Adrenal gland (tissue), 12 donors: ENCODE data around the gene CCNI. TPM values are rescaled to one million over a fixed set of nuclear protein-coding genes. Genes with fewer than 3 reads are reported as not detected.

Experiments
- DNase-seq, 7 donors: peaks; one replicate each; pipeline ENCODE4 v3.0.0-alpha.2; 2019 to 2020
- H3K27ac ChIP-seq, 5 donors: fragments of 200-600 bp; sonication (generic) in 4 of 5; 1 replicate in 3 of 5; 2 replicates in 2 of 5; pipeline versions ENCODE4 v1.5.1 to v1.8.0; 2016 to 2020; ENCODE audit warnings: mild to moderate bottlenecking in 1 of 5
- H3K27me3 ChIP-seq: fragments of 200-600 bp; 2 replicates; pipeline ENCODE4 v1.8.0; 2021
- H3K36me3 ChIP-seq, 2 donors: fragments of 200-600 bp; replicated peaks in 1 of 2; 1 replicate in 1 of 2; 2 replicates in 1 of 2; pipeline versions ENCODE4 v1.5.1 to v1.8.0; 2018 to 2022
- H3K4me1 ChIP-seq, 2 donors: fragments of 200-600 bp; replicated peaks in 1 of 2; 1 replicate in 1 of 2; 2 replicates in 1 of 2; pipeline versions ENCODE4 v1.5.1 to v1.8.0; 2018 to 2021
- H3K4me3 ChIP-seq, 4 donors: fragments of 200-600 bp; sonication (generic) in 3 of 4; one replicate each; pipeline ENCODE4 v1.5.1; 2016 to 2018
- H3K9me3 ChIP-seq, 3 donors: fragments of 200-600 bp; sonication (generic) in 1 of 3; replicated peaks in 1 of 3; 1 replicate in 2 of 3; 2 replicates in 1 of 3; pipeline versions ENCODE4 v1.5.1 to v1.8.0; 2016 to 2021
- POLR2A ChIP-seq, 2 donors: fragments of 450-650 bp; IDR thresholded peaks; one replicate each; pipeline ENCODE4 v1.6.1; 2017; ENCODE audit warnings: antibody characterized with exemption in 2 of 2, mild to moderate bottlenecking in 2 of 2, moderate library complexity in 1 of 2
- WGBS, 4 donors: extraction: QIAGEN DNeasy Blood & Tissue Kit in 2 of 4; methylation state at CpG; one replicate each; pipeline versions ENCODE4 v1.1.5 to v1.1.7; 2013 to 2017; 5-methylcytosine and 5-hydroxymethylcytosine counted together
- intact Hi-C, 2 donors: fragments of 100-400 bp; cut with DNase I; formaldehyde crosslinking; loops; one replicate each; pipeline versions ENCODE4 v1.14.1 to v1.15.0; 2022 to 2023
- polyA plus RNA-seq, 3 donors: library from polyadenylated mRNA; stranded (reverse); fragments of 200-250 nt in 2 of 3; fragments of 350-450 nt in 1 of 3; fragmentation: Illumina TruSeq in 1 of 3; extraction: RNeasy Lipid Tissue Mini Kit (QIAGEN cat#74804) in 1 of 3; gene quantifications; one replicate each; pipeline ENCODE4 v1.2.3, GENCODE V29; 2013 to 2014
- total RNA-seq, 9 donors: library from RNA; depleted of rRNA in 4 of 9; stranded (reverse); fragments of >200 nt in 4 of 9; fragments of 120-200 nt in 1 of 9; fragmentation: NEBNext Ultra II Directional in 1 of 9; extraction: Animal tissue kit (Norgen Biotek cat#: 25700) in 1 of 9; gene quantifications; one replicate each; pipeline versions ENCODE4 v1.1.0 to v1.2.4, GENCODE V29; 2013 to 2023
- TF ChIP-seq, protein P1 (sequence below), 6 experiments: fragments of 450-650 bp in 4 of 6; fragments of 200-600 bp in 2 of 6; sonication (generic) in 1 of 6; IDR thresholded peaks; 1 replicate in 5 of 6; 2 replicates in 1 of 6; pipeline versions ENCODE4 v1.5.1 to v1.8.0; 2016 to 2021; ENCODE audit warnings: antibody characterized with exemption in 6 of 6, mild to moderate bottlenecking in 2 of 6, moderate library complexity in 1 of 6
- donor health status: healthy with polysubstance abuse.
- donor health status: Bipolar disorder and iron deficiency.
- donor health status: DM: yes; HTN: yes; CAD: no.
- donor health status: DM: no; HTN: no; CAD: no.
- donor health status: DM: no; HTN: no; CAD: no.
- donor health status: DM: yes; HTN: yes; CAD: no.

CCNI gene
- total and polyA plus RNA-seq, 12 donors = 32.1 to 261 (median 155) TPM

DNA sequence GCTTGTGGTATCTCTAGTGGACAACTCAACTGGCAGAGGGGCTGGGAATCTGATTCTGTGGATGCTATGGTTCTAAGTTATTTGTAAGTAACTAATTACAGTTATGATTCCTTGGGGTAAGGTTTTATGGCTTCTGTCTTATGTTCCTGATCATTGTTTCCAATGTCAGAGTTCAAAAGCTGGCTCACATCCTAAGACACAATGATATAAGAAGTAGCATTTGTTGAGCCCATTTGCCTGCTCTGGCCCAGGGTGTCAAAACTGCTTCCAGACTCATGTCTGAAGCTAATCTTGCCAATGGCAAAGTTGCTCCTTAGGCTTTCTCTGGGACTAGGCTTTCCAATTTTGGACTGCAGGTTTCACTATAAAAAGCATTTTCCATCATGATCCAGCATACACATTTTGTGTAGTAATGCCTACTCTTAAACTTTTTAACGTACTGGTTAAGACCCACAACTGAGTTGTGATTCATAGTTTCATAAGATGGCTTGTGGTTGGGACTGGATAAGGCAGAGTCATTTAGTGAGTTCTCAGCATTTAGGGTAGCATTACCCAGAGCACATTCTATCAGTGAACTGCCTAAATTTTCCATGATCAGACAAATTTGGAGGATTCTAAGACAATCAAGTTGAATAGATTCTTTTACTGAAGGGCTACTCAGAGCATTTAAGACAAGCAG is 50.0 kb downstream of the CCNI start:
- intact Hi-C loops = no loop called here
- DNase-seq = no peak
- Histone ChIP-seq H3K27me3 (no peaks in the 10 kb centered on the region), H3K4me1 (no peaks in the 10 kb centered on the region), H3K36me3 (peaks cover 0 to 32% of the 10 kb centered on the region in 2 donors), H3K4me3 (no peak overlapping the region), H3K9me3 (no peaks in the 10 kb centered on the region), H3K27ac (no peak overlapping the region)
- no peak for TF ChIP-seq POLR2A (IDR thresholded peaks at IDR 0.05)
- TF ChIP-seq, protein P1, sequence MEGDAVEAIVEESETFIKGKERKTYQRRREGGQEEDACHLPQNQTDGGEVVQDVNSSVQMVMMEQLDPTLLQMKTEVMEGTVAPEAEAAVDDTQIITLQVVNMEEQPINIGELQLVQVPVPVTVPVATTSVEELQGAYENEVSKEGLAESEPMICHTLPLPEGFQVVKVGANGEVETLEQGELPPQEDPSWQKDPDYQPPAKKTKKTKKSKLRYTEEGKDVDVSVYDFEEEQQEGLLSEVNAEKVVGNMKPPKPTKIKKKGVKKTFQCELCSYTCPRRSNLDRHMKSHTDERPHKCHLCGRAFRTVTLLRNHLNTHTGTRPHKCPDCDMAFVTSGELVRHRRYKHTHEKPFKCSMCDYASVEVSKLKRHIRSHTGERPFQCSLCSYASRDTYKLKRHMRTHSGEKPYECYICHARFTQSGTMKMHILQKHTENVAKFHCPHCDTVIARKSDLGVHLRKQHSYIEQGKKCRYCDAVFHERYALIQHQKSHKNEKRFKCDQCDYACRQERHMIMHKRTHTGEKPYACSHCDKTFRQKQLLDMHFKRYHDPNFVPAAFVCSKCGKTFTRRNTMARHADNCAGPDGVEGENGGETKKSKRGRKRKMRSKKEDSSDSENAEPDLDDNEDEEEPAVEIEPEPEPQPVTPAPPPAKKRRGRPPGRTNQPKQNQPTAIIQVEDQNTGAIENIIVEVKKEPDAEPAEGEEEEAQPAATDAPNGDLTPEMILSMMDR (IDR thresholded peaks at IDR 0.05) = no peak
- 89 to 100% (median 97%) methylated on average over 1 of the region's 1 CpG for WGBS, 4 donors

DNA sequence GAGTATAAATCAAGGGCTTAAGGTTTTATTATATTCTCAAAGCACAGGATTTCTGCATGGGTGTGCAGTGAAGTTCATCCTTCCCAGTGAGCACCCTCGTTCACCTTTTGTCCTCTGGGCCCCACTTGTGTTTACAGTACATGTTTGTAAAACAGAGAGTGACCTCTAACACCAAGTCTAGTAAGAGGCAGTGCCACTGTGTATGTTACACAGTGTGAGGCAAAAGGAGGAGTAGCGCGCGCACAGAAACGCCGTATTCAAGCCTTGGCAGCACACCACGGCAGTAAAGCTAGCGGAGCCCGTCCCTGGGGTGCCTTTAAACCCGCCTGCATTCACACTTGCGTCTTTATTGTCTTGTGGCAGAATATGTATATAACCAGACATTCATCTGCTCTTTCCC is 51.9 kb downstream of the CCNI start:
- TF ChIP-seq, protein P1 (IDR thresholded peaks at IDR 0.05) = no peak
- TF ChIP-seq POLR2A (IDR thresholded peaks at IDR 0.05) = no peak
- no peak overlapping the region for H3K4me3 ChIP-seq
- H3K27ac ChIP-seq = no peak overlapping the region
- DNase-seq = no peak
- no peaks in the 10 kb centered on the region for H3K4me1 ChIP-seq
- H3K36me3 ChIP-seq = peaks cover 0 to 40% of the 10 kb centered on the region in 2 donors
- 88 to 94% (median 92%) methylated on average over 11 of the region's 11 CpGs for WGBS, 4 donors
- intact Hi-C loops = no loop called here
- no peaks in the 10 kb centered on the region for H3K27me3 ChIP-seq
- H3K9me3 ChIP-seq = no peaks in the 10 kb centered on the region

DNA sequence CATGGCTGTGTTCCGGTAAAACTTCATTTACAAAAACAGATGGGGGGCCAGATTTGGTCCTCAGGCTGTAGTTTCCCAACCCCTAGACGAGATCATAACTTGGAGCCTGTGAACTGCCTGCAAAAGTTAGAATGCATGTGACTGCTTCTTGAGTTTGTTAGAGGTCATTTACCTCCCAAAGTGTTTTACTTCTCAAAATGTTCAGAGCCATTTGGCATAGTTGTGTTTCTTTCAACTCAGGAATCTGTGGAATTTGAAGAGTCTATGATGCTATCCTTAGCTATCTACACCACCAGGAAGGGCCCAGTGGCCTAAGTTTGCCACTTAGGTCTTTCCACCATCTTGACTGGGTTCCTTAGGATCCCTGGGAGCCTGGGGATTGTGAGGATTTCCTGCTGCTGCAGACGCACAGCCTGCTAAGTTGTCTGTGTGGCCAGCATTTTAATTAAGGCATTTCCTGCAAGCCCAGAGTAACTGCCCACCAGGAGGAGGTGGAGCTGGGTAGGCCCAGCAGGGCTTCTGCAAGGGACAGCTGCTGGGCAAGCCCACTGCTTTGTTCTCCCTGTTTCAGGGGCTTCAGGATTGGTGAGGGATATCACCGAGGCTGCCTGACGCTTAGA is 53.1 kb downstream of the CCNI start:
- no peak for DNase-seq
- no peaks in the 10 kb centered on the region for H3K9me3 ChIP-seq
- peaks cover 0 to 31% of the 10 kb centered on the region in 2 donors for H3K36me3 ChIP-seq
- H3K4me1 ChIP-seq = no peaks in the 10 kb centered on the region
- H3K27ac ChIP-seq = peak overlapping the region in 1 of 5 donors; percentile 72
- no peak overlapping the region for H3K4me3 ChIP-seq
- no peak for TF ChIP-seq POLR2A (IDR thresholded peaks at IDR 0.05)
- TF ChIP-seq, protein P1 (IDR thresholded peaks at IDR 0.05) = no peak
- H3K27me3 ChIP-seq = no peaks in the 10 kb centered on the region
- WGBS, 4 donors = 71 to 82% (median 78%) methylated on average over 4 to 5 of the region's 5 CpGs
- intact Hi-C loops = no loop called here

DNA sequence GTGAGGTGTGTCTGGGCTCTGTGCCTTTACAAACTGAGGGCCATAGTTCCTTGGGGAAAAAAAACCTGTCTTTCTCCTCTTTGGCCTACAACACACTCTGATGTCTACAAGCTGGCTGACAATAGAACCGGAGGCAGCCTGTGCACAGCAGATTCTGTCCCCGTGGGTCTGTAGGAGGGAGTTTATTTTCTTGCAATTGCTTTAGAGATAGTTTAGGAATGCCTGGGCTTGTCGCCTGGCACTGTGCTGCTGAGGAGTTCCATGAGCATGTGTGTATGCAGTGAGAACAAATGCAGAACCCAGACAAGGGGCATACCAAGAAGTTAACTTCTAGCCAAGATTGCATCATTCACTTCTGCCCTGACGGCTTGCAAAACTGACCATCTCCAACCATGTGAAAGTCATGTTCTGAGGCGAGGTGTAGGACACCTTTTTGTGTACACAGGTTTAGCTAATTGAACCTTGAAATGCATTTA is 54.1 kb downstream of the CCNI start:
- no peak for TF ChIP-seq POLR2A (IDR thresholded peaks at IDR 0.05)
- TF ChIP-seq, protein P1 (IDR thresholded peaks at IDR 0.05) = no peak

More for the DNA sequence above, 54.1 kb downstream of the CCNI start:
- H3K27ac ChIP-seq = peak overlapping the region in 1 of 5 donors; percentile 39
- H3K36me3 ChIP-seq = peaks cover 0 to 31% of the 10 kb centered on the region in 2 donors
- no peak for DNase-seq
- no peaks in the 10 kb centered on the region for H3K27me3 ChIP-seq
- no peak overlapping the region for H3K4me3 ChIP-seq
- H3K9me3 ChIP-seq = no peaks in the 10 kb centered on the region
- no peaks in the 10 kb centered on the region for H3K4me1 ChIP-seq
- intact Hi-C loops = no loop called here
- WGBS, 4 donors = 69 to 78% (median 71%) methylated on average over 5 of the region's 5 CpGs
